Type B pancreatic cell (in vitro differentiated cells): ENCODE measurements around the gene AKAP1. TPM values are rescaled to one million over a fixed set of nuclear protein-coding genes. Genes with fewer than 3 reads are reported as not detected.

Experiments used
- DNase-seq: peaks from one replicate; pipeline ENCODE4 v3.0.0; 2021; ENCODE audit warnings: mixed read lengths; ENCODE audit not compliant: unreplicated experiment; ENCODE audit errors: extremely low spot score
- H3K27ac Mint-ChIP-seq: 2 replicates; pipeline ENCODE4 v1.8.0; 2021; ENCODE audit warnings: mild to moderate bottlenecking, mixed read lengths
- H3K27me3 Mint-ChIP-seq: 2 replicates; pipeline ENCODE4 v1.8.0; 2021; ENCODE audit warnings: mixed read lengths
- H3K36me3 Mint-ChIP-seq: 2 replicates; pipeline ENCODE4 v1.8.0; 2021; ENCODE audit warnings: mixed read lengths
- H3K4me1 Mint-ChIP-seq: one replicate; pipeline ENCODE4 v1.8.0; 2021; ENCODE audit warnings: mixed read lengths; ENCODE audit not compliant: unreplicated experiment
- H3K4me3 Mint-ChIP-seq: 2 replicates; pipeline ENCODE4 v1.8.0; 2021; ENCODE audit warnings: mild to moderate bottlenecking, mixed read lengths
- H3K9me3 Mint-ChIP-seq: 2 replicates; pipeline ENCODE4 v1.8.0; 2021; ENCODE audit warnings: mixed read lengths
- CTCF ChIP-seq: fragments of 200-600 bp; sonication (generic); conservative IDR thresholded peaks from 2 replicates; pipeline ENCODE4 v1.5.0; 2021; ENCODE audit warnings: antibody characterized with exemption, mild to moderate bottlenecking
- total RNA-seq: library from RNA; stranded (reverse); gene quantifications from 2 replicates; pipeline ENCODE4 v1.2.1, GENCODE V29; 2021; ENCODE audit warnings: low replicate concordance

AKAP1 gene
- total RNA-seq, 1 donor from 2014 or later = 43.6 TPM

- Mint-ChIP-seq H3K36me3 (no peaks in the 10 kb centered on the region), H3K27ac (no peak overlapping the region), H3K27me3 (no peaks in the 10 kb centered on the region), H3K9me3 (no peaks in the 10 kb centered on the region), H3K4me1 (peaks cover 20% of the 10 kb centered on the region), H3K4me3 (no peak overlapping the region)
- DNase-seq = no peak
- no peak for TF ChIP-seq CTCF
Measured at GRCh38 chr17:57068707-57069106, 16.3 kb upstream of the AKAP1 start.

GRCh38 chr17:57071991-57072944 lies 12.8 kb upstream of the AKAP1 start:
- H3K9me3 Mint-ChIP-seq = no peaks in the 10 kb centered on the region
- no peak for DNase-seq
- no peak for TF ChIP-seq CTCF
- no peaks in the 10 kb centered on the region for H3K36me3 Mint-ChIP-seq
- H3K4me3 Mint-ChIP-seq = no peak overlapping the region
- H3K27ac Mint-ChIP-seq = no peak overlapping the region
- H3K4me1 Mint-ChIP-seq = peaks cover 20% of the 10 kb centered on the region
- no peaks in the 10 kb centered on the region for H3K27me3 Mint-ChIP-seq

GRCh38 chr17:57073626-57074025 lies 11.4 kb upstream of the AKAP1 start:
- Mint-ChIP-seq H3K4me3 (no peak overlapping the region), H3K9me3 (no peaks in the 10 kb centered on the region), H3K36me3 (no peaks in the 10 kb centered on the region), H3K4me1 (peaks cover 14% of the 10 kb centered on the region), H3K27me3 (no peaks in the 10 kb centered on the region), H3K27ac (no peak overlapping the region)
- no peak for TF ChIP-seq CTCF
- DNase-seq = no peak

- Mint-ChIP-seq H3K27me3 (no peaks in the 10 kb centered on the region), H3K4me3 (no peak overlapping the region), H3K36me3 (no peaks in the 10 kb centered on the region), H3K27ac (no peak overlapping the region), H3K4me1 (peaks cover 9% of the 10 kb centered on the region), H3K9me3 (no peaks in the 10 kb centered on the region)
- TF ChIP-seq CTCF = no peak
- no peak for DNase-seq
Measured at GRCh38 chr17:57075193-57075592, 9.9 kb upstream of the AKAP1 start.

- no peak for TF ChIP-seq CTCF
- H3K4me3 Mint-ChIP-seq = no peak overlapping the region
- H3K4me1 Mint-ChIP-seq = peaks cover 9% of the 10 kb centered on the region
- no peaks in the 10 kb centered on the region for H3K27me3 Mint-ChIP-seq
- H3K27ac Mint-ChIP-seq = no peak overlapping the region
- no peaks in the 10 kb centered on the region for H3K9me3 Mint-ChIP-seq
- no peaks in the 10 kb centered on the region for H3K36me3 Mint-ChIP-seq
- DNase-seq = no peak
Measured at GRCh38 chr17:57075785-57076184, 9.3 kb upstream of the AKAP1 start.
